HG02610 (cell line): Measurements from ENCODE around the gene SCARB2.

ENCODE experiments used
- ATAC-seq: cut with Tn5 transposase; IDR thresholded peaks from one replicate; pipeline ENCODE4 v1.9.1; 2021; ENCODE audit warnings: mild to moderate bottlenecking, moderate library complexity; ENCODE audit not compliant: unreplicated experiment

The SCARB2 gene

DNA sequence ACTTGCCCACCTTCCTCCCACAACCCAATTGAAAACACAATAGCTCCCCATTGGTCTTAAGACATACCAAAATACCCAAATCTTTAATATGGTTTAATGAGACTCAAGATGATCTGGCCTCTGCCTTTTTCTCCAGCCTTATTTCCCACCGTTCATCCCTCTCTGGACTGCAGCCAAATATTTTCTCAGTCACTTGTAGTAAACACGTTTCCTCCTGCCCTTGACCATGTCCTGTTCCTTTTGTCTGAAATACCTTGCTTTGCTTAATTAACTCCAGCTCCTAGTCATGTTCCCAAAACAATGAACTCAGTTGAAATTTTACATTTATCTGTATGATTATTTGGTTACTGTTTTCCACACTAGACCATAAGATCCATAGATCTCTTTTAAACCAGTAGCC is 57.0 kb downstream of the SCARB2 start:
- ATAC-seq: no peak

DNA sequence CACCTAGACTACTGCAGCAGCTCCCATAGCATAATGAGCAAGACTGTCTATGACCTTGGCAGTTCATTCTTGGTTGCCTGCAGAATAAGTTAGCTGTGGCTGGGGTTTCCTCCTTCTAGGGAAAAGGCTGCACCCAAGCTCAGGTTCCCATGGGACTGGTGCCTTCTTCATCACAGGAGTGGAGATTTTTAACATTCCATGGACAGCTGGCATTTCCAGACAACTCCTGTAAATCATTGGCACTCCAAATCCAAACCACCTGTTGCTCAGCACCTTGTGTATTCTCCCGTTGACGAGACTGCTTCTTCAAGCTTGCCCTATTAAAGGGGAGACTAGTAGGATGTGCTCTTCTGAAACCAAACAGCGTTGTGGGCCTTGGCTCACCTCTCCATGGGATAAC is 57.6 kb downstream of the SCARB2 start:
- ATAC-seq: no peak

DNA sequence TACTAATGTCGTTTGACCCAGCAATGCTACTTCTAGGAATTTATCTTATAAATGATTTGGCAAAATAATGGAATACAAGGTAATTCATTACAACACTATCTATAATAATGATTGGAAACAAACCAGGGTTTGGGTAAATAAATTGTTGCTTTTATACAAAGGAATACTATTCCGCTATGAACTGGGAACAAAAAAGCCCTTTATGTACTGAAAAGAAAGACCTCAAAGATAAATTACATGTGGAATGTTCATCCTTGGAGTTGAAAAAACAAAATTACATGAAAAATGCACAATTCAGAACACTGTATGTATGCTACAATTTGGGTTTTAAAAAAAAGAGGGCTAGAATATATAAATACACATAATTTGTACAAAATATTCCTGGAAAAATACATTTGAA is 60.3 kb downstream of the SCARB2 start:
- ATAC-seq: no peak

GRCh38 chr4:76148142-76148865 is 65.3 kb downstream of the SCARB2 start, which contains the start of gene NUP54:
Gene NUP54 (minus strand): TSS chr4:76148397. CDS start chr4:76148374, 23 bp downstream.
- peak; percentile 99 for ATAC-seq

- peak; percentile 33 for ATAC-seq
Observed at GRCh38 chr4:76147454-76148141, 66.0 kb downstream of the SCARB2 start.

DNA sequence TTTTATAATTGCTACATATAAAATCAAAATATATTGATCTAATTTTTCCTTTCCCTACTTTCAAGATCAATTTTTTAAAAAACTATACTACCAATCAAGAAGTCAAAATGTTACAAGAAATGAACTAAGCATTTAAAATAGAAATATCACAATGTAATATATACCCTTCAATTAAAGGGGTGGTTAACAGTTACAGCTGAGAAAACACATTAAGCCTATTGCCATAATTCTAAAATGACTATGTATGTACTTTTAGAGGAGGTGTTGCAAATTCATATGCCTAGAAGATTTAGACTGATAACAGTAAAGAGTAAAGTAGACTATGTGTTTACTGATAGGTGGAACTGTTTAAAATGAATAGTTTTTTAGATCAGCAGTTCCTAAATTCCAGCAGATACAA is 69.1 kb downstream of the SCARB2 start:
- no peak for ATAC-seq

GRCh38 chr4:76141241-76141640 is 72.4 kb downstream of the SCARB2 start:
- no peak for ATAC-seq

- no peak for ATAC-seq
Observed at GRCh38 chr4:76127754-76128153, 85.9 kb downstream of the SCARB2 start.

- no peak for ATAC-seq
Observed at GRCh38 chr4:76125816-76126215, 87.8 kb downstream of the SCARB2 start.

DNA sequence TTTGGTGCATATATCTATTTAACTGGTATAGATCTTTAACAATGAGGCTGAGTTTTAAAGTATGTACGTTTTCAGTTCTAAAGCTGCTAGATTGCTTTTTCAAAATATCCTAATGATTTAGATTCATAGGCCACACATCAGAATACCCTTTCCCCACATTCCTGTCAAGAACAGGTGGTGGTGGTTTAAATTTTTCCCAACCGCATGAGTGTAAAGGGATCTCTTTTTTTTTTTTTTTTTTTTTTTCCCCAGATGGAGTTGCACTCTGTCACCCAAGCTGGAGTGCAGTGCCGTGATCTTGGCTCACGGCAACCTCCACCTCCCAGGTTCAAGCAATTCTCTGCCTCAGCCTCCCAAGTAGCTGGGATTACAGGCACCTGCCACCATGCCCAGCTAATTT is 93.4 kb downstream of the SCARB2 start:
- no peak for ATAC-seq

- ATAC-seq: no peak
Observed at GRCh38 chr4:76117536-76117935, 96.1 kb downstream of the SCARB2 start.

DNA sequence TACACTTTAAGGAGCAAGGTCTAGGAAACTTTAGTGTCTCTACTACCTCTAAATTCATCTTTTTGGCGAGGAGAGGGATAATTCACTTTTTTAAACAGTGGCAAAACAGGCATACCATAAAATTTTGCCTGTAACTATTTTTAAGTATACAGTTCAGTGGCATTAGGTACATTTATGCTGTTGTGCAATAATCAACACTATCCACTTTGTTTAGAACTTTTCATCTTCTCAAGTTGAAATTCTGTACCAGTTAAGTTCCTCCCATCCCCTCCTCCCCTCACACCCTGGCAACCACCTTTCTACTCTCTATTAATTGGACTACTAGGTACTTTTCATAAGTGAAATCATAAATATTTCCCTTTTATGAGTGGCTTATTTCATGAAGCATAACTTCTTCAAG is 96.8 kb downstream of the SCARB2 start:
- no peak for ATAC-seq
